Keratinocyte (primary cell): ENCODE data around the gene SMIM28.

Experiments
- EZH2 ChIP-seq: IDR thresholded peaks from one replicate; pipeline ENCODE4 v1.6.1; 2012; ENCODE audit warnings: inconsistent platforms, mild to moderate bottlenecking, low read length, moderate library complexity
- TF ChIP-seq, protein P1 (sequence below), 3 experiments: IDR thresholded peaks in 1 of 3; conservative IDR thresholded peaks in 1 of 3; optimal IDR thresholded peaks in 1 of 3; 2 replicates in 2 of 3; 3 replicates in 1 of 3; pipeline versions ENCODE3 to v1.5.1; 2011; ENCODE audit warnings: low read length in 3 of 3, mild to moderate bottlenecking in 3 of 3, moderate library complexity in 2 of 3, control low read depth in 1 of 3, inconsistent platforms in 1 of 3; ENCODE audit not compliant: insufficient read depth in 2 of 3; ENCODE audit errors: extremely low read depth in 1 of 3

DNA sequence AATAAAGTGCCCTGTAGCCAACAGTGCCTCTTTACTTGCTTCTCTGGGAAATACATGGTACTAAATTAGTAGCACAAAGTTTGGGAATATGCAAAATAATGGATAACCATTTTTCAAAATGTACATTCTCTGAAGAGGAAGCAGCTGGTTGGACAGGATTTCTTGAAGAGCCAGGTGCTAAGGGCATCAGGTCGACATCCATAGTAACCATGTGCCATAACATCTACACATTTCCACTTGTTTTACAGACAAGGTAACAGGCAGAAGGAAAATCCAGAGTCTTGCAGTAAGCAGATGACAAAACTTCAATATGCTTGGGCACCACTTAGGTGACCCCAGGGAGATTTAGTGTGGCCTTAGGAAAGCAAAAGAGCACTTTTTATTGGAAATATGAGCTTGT lies 36.5 kb upstream of the SMIM28 start:
- TF ChIP-seq, protein P1, sequence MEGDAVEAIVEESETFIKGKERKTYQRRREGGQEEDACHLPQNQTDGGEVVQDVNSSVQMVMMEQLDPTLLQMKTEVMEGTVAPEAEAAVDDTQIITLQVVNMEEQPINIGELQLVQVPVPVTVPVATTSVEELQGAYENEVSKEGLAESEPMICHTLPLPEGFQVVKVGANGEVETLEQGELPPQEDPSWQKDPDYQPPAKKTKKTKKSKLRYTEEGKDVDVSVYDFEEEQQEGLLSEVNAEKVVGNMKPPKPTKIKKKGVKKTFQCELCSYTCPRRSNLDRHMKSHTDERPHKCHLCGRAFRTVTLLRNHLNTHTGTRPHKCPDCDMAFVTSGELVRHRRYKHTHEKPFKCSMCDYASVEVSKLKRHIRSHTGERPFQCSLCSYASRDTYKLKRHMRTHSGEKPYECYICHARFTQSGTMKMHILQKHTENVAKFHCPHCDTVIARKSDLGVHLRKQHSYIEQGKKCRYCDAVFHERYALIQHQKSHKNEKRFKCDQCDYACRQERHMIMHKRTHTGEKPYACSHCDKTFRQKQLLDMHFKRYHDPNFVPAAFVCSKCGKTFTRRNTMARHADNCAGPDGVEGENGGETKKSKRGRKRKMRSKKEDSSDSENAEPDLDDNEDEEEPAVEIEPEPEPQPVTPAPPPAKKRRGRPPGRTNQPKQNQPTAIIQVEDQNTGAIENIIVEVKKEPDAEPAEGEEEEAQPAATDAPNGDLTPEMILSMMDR (optimal IDR thresholded peaks at IDR 0.05 in 1 of 3, IDR thresholded peaks at IDR 0.05 in 1 of 3, conservative IDR thresholded peaks at IDR 0.05 in 1 of 3; ENCODE audit: extremely low read depth in 1 of 3, insufficient read depth in 2 of 3, low read length in 3 of 3) = no peak
- TF ChIP-seq EZH2 = no peak
